ENCODE measurements around the gene XRCC3.

XRCC3 gene

DNA sequence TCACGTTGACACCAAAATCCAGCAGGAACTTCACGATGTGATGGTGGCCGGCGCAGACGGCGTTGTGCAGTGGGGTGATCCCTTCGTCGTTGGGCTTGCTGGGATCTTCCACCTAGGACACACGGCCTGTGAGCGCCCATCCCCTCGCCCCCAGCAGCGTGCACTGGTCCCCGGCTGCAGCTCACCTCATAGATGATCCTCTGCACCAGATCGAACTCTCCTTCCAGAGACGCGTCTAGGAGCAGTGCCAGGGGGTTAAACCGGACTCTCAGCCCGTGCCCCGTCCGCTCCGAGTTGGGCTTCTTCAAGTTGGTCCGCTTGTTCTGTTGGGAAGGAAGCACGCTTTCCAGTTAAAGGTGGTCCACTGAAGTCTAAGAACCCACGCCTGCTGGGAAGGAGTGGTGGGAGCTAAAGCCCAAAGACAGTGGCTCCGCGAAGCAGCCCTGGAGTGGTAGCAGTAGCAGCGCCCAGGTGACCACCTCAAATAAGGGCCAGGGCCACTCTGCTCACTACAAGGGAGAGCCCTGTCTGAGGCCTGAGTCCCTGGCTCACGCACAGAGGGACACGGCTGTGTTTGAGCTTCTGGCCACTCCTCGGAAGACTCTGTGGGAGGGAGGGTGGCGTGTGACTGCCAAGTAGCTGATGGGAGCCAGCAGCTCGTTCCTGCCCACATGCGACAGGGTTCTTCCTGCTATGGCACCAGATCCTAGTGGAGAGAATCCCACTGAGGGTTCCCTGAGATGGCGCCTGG lies 23.6 kb upstream of the XRCC3 start:
- DNase-seq (ENCODE audit: low spot score), result no peak

- DNase-seq (ENCODE audit: low spot score), result no peak
Measured at GRCh38 chr14:103738166-103738565, 22.9 kb upstream of the XRCC3 start.

DNA sequence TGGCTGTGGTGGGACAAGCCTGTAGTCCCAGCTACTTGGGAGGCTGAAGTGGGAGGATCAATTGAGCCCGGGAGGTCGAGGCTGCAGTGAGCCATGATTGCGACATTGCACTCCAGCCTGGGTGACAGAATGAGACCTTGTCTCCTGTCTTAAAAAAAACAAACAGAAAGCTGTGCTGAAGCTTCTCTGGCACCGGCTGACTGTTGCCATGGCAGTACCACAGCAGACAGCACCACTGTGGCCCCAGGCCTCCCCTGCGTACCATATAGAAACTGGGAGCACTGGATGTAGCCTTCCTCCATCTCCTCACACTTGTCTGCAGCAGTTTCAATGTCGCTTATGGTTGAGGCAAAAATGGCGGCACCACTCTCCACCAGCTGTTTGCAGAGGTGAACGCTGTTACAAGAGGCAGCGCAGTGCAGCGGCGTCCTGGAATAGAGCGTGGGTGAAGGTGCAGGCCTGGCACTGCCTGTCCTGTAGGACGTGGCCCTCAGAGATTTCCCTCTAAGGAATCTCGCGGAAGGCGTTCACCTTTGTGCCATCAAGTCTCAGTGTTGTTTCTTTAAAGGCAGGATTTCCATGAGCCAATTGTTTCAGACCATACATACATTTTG lies 22.3 kb upstream of the XRCC3 start:
- no peak for DNase-seq (ENCODE audit: low spot score)

- no peak for DNase-seq (ENCODE audit: low spot score)
Measured at GRCh38 chr14:103736546-103737431, 21.5 kb upstream of the XRCC3 start.

- DNase-seq (ENCODE audit: low spot score), result no peak
Measured at GRCh38 chr14:103735815-103736545, 20.7 kb upstream of the XRCC3 start.

GRCh38 chr14:103735439-103735814 lies 20.2 kb upstream of the XRCC3 start:
- no peak for DNase-seq (ENCODE audit: low spot score)

DNA sequence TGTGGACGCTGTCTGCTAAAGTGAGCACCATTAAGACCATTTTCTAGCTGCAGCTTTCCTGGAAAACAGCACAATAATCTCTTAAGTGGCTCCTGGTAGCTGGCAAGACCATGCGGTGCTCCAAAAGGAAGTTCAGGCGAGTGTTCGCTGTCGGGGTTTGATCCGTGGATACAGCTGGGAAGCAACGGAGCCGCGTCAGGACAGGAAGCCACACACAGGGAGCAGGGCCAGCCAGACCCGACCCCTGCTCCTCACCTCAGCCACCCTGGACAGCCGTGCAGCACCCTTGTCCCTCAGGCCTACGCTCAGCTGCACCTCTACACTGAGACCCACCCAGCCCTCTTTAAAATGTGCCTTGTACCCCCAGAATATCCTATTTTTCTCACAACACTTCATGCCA lies 19.8 kb upstream of the XRCC3 start:
- DNase-seq (ENCODE audit: low spot score), result no peak

- no peak for DNase-seq (ENCODE audit: low spot score)
Measured at GRCh38 chr14:103734081-103734888, 19.0 kb upstream of the XRCC3 start.

GRCh38 chr14:103733651-103734050 lies 18.4 kb upstream of the XRCC3 start:
- no peak for DNase-seq (ENCODE audit: low spot score)

GRCh38 chr14:103732868-103733620 lies 17.8 kb upstream of the XRCC3 start:
- no peak for DNase-seq (ENCODE audit: low spot score)

DNA sequence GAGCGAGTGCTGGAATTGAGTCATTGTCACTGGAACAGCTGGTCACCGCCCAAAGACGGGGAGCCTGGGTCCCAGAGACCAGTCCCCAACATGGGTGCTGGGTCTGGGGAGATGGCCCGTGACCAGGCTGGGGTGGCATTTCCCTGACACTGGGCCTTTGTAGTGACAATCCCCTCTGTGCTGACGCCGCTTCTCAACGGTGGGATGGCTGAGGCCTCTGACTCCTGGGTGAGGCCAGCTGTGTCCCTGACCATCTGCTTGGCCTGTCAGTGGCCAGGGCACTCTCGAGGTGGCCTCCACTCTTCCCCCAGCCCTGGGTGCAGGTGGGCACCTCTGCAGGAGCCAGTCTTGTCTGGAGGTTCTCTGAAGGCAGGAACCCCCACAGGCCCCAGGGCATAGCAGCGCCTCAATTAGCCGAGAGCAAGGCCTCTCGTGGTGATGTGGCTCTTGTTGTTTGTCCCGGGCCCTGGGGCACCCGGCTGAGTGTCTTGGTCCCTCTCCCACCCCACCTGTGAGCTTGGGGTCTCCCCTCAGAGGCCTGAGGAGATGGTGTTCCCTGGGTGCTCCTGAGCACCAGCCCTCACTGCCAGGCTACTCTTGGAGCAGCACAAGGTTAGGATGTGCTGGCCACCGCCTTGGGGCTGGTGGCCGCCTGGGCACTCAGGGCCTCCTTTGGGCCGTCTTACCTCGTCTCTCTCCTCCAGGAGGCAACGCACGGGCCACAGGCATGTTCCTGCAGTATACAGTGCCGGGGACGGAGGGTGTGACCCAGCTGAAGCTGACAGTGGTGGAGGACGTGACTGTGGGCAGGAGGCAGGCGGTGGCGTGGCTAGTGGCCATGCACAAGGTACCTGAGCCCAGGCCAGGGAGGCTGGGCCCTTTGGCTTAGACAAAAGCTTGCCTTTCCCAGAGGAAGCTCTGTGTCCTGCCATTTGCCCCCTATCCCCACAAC lies 16.9 kb upstream of the XRCC3 start:
- DNase-seq (ENCODE audit: low spot score), result no peak

DNA sequence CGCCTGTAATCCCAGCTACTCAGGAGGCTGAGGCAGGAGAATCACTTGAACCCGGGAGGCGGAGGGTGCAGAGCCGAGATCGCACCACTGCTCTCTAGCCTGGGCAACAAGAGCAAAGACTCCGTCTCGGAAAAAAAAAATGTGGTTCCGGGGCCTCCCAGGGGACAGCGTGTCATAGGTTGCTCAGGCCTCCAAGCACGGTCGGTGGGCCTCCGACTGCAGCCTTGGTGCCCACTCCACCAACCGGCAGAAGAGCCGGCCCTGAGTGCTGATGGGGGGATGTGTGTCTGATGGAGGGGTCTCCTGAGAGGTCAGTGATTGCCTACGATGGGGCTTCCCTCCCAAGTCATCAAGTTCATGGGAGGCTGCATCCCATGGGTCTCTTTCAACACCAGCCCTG lies 16.2 kb upstream of the XRCC3 start:
- DNase-seq (ENCODE audit: low spot score), result no peak

- no peak for DNase-seq (ENCODE audit: low spot score)
Measured at GRCh38 chr14:103730490-103731035, 15.3 kb upstream of the XRCC3 start.

DNA sequence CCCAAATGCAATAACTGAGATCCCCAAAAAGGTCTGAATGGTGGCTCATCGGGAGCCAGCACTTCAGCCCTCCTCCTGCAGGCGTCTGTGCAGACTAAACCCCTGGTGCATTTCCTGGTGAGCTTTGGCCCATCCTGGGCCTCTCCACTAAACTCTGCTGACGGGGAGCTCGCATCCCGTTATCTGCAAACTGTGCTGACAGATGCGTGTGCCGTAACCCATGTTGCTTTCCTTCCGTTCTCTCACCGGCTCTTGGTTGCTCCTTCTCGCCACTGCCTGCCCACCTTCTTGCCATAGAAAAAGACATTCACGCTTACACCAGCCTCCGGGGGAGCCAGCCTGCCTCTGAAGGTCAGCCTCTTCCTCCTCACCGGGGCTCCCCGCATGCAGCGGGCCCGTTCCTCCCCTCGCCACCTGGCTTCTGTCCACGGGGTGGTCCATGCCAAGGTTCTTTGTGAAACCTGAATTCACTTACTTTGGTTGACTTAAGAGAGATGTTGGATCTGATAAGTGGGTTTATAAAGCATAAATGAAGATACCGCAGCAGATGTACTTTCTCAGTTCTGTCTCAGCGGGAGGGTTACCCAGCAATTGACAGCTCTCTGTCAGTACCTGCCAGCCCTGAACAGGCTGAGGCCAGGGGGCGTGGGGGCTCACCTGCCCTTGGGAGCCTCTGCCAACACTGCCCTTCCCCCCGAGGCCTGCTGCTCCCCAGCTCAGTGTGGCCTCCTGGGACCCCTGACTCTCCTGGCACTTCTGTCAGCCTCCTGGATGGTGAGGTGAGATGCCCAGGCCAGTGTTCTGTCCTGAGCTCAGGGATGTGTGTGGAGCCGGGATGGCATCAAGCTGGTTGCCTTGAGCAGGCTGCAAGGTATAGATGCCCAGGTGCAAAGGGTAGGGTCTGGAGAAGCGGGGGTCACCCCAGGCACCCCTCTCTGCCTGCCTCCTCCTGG lies 14.5 kb upstream of the XRCC3 start:
- no peak for DNase-seq (ENCODE audit: low spot score)

DNA sequence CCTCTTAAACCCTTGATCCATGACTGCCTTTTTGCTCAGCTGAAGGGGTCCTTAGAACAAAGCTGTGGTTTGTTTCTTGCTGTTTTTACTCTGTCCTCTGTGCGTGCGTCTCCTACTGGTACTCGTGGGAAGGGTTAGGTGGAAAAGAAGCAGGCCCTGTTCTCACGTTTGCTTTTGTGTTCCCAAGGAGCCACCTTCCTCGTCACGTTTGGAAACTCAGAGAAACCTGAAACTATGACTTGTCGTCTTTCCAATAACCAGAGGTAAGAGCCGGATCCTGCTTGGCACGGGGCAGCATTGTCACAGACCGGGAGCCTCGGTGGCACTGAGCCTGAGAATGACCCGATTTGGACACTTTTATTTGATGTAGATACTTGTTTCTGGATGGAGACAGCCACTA lies 13.5 kb upstream of the XRCC3 start:
- no peak for DNase-seq (ENCODE audit: low spot score)

DNA sequence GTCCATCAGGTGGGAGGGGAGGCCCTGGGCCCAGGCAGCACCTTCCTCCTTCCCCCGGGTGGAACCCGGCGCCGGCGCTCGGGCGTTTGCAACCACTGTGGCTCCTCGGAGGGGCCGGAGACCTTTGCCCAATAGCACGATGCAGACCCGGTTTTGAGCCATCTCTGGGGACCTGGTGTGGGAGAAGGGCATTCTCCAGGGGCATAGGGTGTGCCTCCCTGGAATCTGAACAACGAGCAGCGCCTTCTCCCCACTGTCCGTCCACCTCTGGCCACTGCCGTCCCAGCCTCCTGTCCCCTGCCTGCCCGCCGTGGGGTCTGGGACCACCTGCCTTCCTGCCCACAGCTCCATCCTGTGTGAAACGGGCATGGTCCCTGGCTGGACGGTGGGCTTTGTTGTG lies 12.9 kb upstream of the XRCC3 start:
- no peak for DNase-seq (ENCODE audit: low spot score)

- DNase-seq (ENCODE audit: low spot score), result no peak
Measured at GRCh38 chr14:103727313-103727980, 12.2 kb upstream of the XRCC3 start.
